Activated naive CD4-positive, alpha-beta T cell treated with anti-CD3 and anti-CD28 coated beads, Interleukin-2, amount 10 ng/mL, durations not matched to agents 7 days and 5 days (primary cell): ENCODE data around the gene EIF3M.

ENCODE experiments used
- CTCF ChIA-PET: fragments of 350-600 bp; sonication (Branson Sonifier 250); formaldehyde crosslinking; loops from one replicate; lab custom pipeline; 2021; ENCODE audit warnings: antibody characterized with exemption; lab: Charles Lee
- DNase-seq: peaks from one replicate; pipeline ENCODE4 v3.0.0-alpha.2; 2020
- H3K27ac Mint-ChIP-seq: one replicate; pipeline ENCODE4 v1.8.0; 2021; ENCODE audit warnings: mild to moderate bottlenecking, moderate library complexity, mixed read lengths
- H3K27me3 Mint-ChIP-seq: one replicate; pipeline ENCODE4 v1.8.0; 2021; ENCODE audit warnings: mild to moderate bottlenecking, mixed read lengths
- H3K36me3 Mint-ChIP-seq: one replicate; pipeline ENCODE4 v1.8.0; 2021; ENCODE audit warnings: mixed read lengths
- H3K4me1 Mint-ChIP-seq: one replicate; pipeline ENCODE4 v1.8.0; 2021; ENCODE audit warnings: mixed read lengths
- H3K4me3 Mint-ChIP-seq: one replicate; pipeline ENCODE4 v1.8.0; 2021; ENCODE audit warnings: mild to moderate bottlenecking, moderate library complexity, mixed read lengths
- H3K9me3 Mint-ChIP-seq: one replicate; pipeline ENCODE4 v1.8.0; 2021; ENCODE audit warnings: mixed read lengths

EIF3M gene

GRCh38 chr11:32583459-32584271 lies at the start of gene EIF3M:
EIF3M (plus strand) TSS chr11:32583831; CDS start chr11:32583888, 57 bp downstream.
- CTCF ChIA-PET, result no interaction called here
- Mint-ChIP-seq H3K4me1 (peaks cover 47% of the 10 kb centered on the region), H3K27me3 (no peaks in the 10 kb centered on the region), H3K27ac (peak within 1 kb of the TSS; percentile 99), H3K9me3 (no peaks in the 10 kb centered on the region), H3K4me3 (peak within 1 kb of the TSS; percentile 98), H3K36me3 (peaks cover 17% of the 10 kb centered on the region)
- peak; percentile 97 for DNase-seq

- Mint-ChIP-seq H3K27ac (no peak overlapping the region), H3K4me1 (no peaks in the 10 kb centered on the region), H3K27me3 (no peaks in the 10 kb centered on the region), H3K36me3 (no peaks in the 10 kb centered on the region), H3K4me3 (no peak overlapping the region), H3K9me3 (no peaks in the 10 kb centered on the region)
- CTCF ChIA-PET, result no interaction called here
- no peak for DNase-seq
Observed at GRCh38 chr11:32538804-32539203, 44.8 kb upstream of the EIF3M start.

- CTCF ChIA-PET, result interaction anchor here (0.7 kb wide), 1 partner anchor 13 kb away, joined by 5 read pairs; no protein-coding TSS in a partner anchor
- H3K4me1 Mint-ChIP-seq, result no peaks in the 10 kb centered on the region
Observed at GRCh38 chr11:32549611-32550187, 33.9 kb upstream of the EIF3M start.

GRCh38 chr11:32550207-32550606 lies 33.4 kb upstream of the EIF3M start:
- Mint-ChIP-seq H3K4me1 (no peaks in the 10 kb centered on the region), H3K27ac (no peak overlapping the region), H3K9me3 (no peaks in the 10 kb centered on the region), H3K36me3 (no peaks in the 10 kb centered on the region), H3K4me3 (no peak overlapping the region), H3K27me3 (peaks cover 11% of the 10 kb centered on the region)
- no peak for DNase-seq
- CTCF ChIA-PET, result no interaction called here

More at GRCh38 chr11:32549611-32550187, 33.9 kb upstream of the EIF3M start:
- Mint-ChIP-seq H3K27me3 (peaks cover 11% of the 10 kb centered on the region), H3K4me3 (no peak overlapping the region), H3K9me3 (no peaks in the 10 kb centered on the region), H3K27ac (no peak overlapping the region), H3K36me3 (no peaks in the 10 kb centered on the region)
- no peak for DNase-seq

- Mint-ChIP-seq H3K27ac (no peak overlapping the region), H3K4me3 (no peak overlapping the region), H3K36me3 (no peaks in the 10 kb centered on the region), H3K4me1 (no peaks in the 10 kb centered on the region), H3K9me3 (no peaks in the 10 kb centered on the region), H3K27me3 (peaks cover 4% of the 10 kb centered on the region)
- CTCF ChIA-PET, result no interaction called here
- no peak for DNase-seq
Observed at GRCh38 chr11:32555091-32555490, 28.5 kb upstream of the EIF3M start.

GRCh38 chr11:32555895-32556294 lies 27.7 kb upstream of the EIF3M start:
- H3K4me3 Mint-ChIP-seq, result no peak overlapping the region
- H3K4me1 Mint-ChIP-seq, result no peaks in the 10 kb centered on the region
- H3K9me3 Mint-ChIP-seq, result no peaks in the 10 kb centered on the region
- H3K36me3 Mint-ChIP-seq, result no peaks in the 10 kb centered on the region
- DNase-seq, result no peak
- no peak overlapping the region for H3K27ac Mint-ChIP-seq
- CTCF ChIA-PET, result no interaction called here
- H3K27me3 Mint-ChIP-seq, result no peaks in the 10 kb centered on the region

GRCh38 chr11:32561835-32562234 lies 21.8 kb upstream of the EIF3M start:
- peaks cover 8% of the 10 kb centered on the region for H3K4me1 Mint-ChIP-seq
- no peaks in the 10 kb centered on the region for H3K27me3 Mint-ChIP-seq
- CTCF ChIA-PET, result no interaction called here
- no peak for DNase-seq
- H3K27ac Mint-ChIP-seq, result no peak overlapping the region
- no peak overlapping the region for H3K4me3 Mint-ChIP-seq
- H3K36me3 Mint-ChIP-seq, result no peaks in the 10 kb centered on the region
- H3K9me3 Mint-ChIP-seq, result no peaks in the 10 kb centered on the region

- Mint-ChIP-seq H3K9me3 (no peaks in the 10 kb centered on the region), H3K4me1 (peaks cover 12% of the 10 kb centered on the region), H3K36me3 (no peaks in the 10 kb centered on the region), H3K4me3 (no peak overlapping the region), H3K27me3 (no peaks in the 10 kb centered on the region), H3K27ac (no peak overlapping the region)
- DNase-seq, result no peak
- CTCF ChIA-PET, result no interaction called here
Observed at GRCh38 chr11:32562839-32563599, 20.6 kb upstream of the EIF3M start.

- H3K9me3 Mint-ChIP-seq, result no peaks in the 10 kb centered on the region
- no peak overlapping the region for H3K4me3 Mint-ChIP-seq
- no peak overlapping the region for H3K27ac Mint-ChIP-seq
- no peaks in the 10 kb centered on the region for H3K36me3 Mint-ChIP-seq
- H3K4me1 Mint-ChIP-seq, result peaks cover 12% of the 10 kb centered on the region
- no peak for DNase-seq
- CTCF ChIA-PET, result no interaction called here
- peaks cover 3% of the 10 kb centered on the region for H3K27me3 Mint-ChIP-seq
Observed at GRCh38 chr11:32563600-32563959, 20.1 kb upstream of the EIF3M start.

- no peak overlapping the region for H3K27ac Mint-ChIP-seq
- H3K27me3 Mint-ChIP-seq, result peaks cover 12% of the 10 kb centered on the region
- H3K4me3 Mint-ChIP-seq, result no peak overlapping the region
- CTCF ChIA-PET, result no interaction called here
- peaks cover 14% of the 10 kb centered on the region for H3K4me1 Mint-ChIP-seq
- H3K36me3 Mint-ChIP-seq, result no peaks in the 10 kb centered on the region
- DNase-seq, result no peak
- no peaks in the 10 kb centered on the region for H3K9me3 Mint-ChIP-seq
Observed at GRCh38 chr11:32566517-32566916, 17.1 kb upstream of the EIF3M start.

GRCh38 chr11:32567154-32567553 lies 16.5 kb upstream of the EIF3M start:
- Mint-ChIP-seq H3K36me3 (no peaks in the 10 kb centered on the region), H3K27me3 (peaks cover 12% of the 10 kb centered on the region), H3K9me3 (no peaks in the 10 kb centered on the region), H3K27ac (no peak overlapping the region), H3K4me3 (no peak overlapping the region), H3K4me1 (peaks cover 16% of the 10 kb centered on the region)
- CTCF ChIA-PET, result no interaction called here
- DNase-seq, result no peak

GRCh38 chr11:32569313-32569881 lies 14.2 kb upstream of the EIF3M start:
- Mint-ChIP-seq H3K36me3 (no peaks in the 10 kb centered on the region), H3K27ac (no peak overlapping the region), H3K9me3 (no peaks in the 10 kb centered on the region), H3K4me3 (no peak overlapping the region), H3K4me1 (peaks cover 16% of the 10 kb centered on the region), H3K27me3 (peaks cover 12% of the 10 kb centered on the region)
- no peak for DNase-seq
- CTCF ChIA-PET, result no interaction called here

GRCh38 chr11:32571039-32571438 lies 12.6 kb upstream of the EIF3M start:
- Mint-ChIP-seq H3K27me3 (peaks cover 12% of the 10 kb centered on the region), H3K4me1 (peaks cover 16% of the 10 kb centered on the region), H3K9me3 (no peaks in the 10 kb centered on the region), H3K4me3 (no peak overlapping the region), H3K36me3 (no peaks in the 10 kb centered on the region), H3K27ac (no peak overlapping the region)
- CTCF ChIA-PET, result no interaction called here
- no peak for DNase-seq

GRCh38 chr11:32573228-32573627 lies 10.4 kb upstream of the EIF3M start:
- peaks cover 12% of the 10 kb centered on the region for H3K27me3 Mint-ChIP-seq

More at GRCh38 chr11:32573228-32573627, 10.4 kb upstream of the EIF3M start:
- no peaks in the 10 kb centered on the region for H3K9me3 Mint-ChIP-seq
- CTCF ChIA-PET, result no interaction called here
- H3K4me1 Mint-ChIP-seq, result peaks cover 4% of the 10 kb centered on the region
- no peak for DNase-seq
- no peak overlapping the region for H3K4me3 Mint-ChIP-seq
- no peaks in the 10 kb centered on the region for H3K36me3 Mint-ChIP-seq
- no peak overlapping the region for H3K27ac Mint-ChIP-seq
